ENCODE data around the gene NUDT3.
"Not testable (repeated sequence)": the region's sequence is repeated elsewhere in the genome, so short reads cannot be mapped to it uniquely, and the experiment has no call there.

The NUDT3 gene

DNA sequence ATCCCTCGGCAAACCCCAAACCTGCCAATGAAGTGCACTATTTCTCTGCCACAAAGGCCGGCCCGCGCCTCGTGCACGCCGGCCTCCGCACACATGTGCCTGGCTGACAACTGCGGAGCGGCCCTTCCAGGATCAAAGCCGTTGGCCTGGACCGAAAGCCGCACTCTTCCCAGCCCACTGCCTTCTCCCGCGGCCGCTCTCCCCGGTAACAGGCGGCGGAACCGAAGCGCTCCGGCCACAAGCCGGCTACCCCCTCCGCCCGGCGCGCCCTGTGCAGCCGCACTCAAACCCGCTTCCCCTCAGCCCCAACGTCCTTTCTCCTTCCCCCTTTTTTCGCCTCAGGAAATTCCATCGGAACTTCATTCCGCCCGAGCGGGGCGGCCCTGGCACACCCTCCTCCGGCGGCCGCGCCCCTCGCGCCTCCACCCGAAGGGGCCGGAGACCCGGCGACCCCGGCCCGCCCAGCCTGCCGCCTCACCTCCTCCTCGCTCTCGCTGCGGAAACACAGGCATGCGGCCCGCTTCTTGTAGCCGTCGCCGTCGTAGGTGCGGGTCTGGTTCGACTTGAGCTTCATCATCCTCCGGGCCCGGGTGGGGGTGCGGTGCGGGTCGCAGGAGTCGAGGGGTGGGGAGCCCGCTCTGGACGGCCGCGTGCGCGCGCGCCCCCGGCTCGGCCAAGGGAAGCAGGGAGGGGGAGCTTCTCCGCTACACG lies 528 bp downstream of the NUDT3 start:
- no peak for FAIRE-seq

DNA sequence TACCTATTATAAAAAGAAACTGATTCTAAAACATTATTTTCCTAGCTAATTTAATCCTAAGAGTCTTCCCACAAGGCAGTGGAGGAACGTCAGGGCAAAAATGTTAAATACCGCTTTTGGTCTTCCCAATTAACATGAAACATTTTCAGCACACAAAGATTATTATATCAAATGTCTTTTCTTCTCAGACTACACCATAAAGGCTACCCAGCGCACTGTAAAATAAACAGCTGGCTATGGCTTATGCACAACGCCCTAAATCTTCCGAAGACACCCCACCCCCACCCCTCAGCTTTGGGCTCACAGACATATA lies 1.0 kb downstream of the NUDT3 start:
- FAIRE-seq, result no peak

DNA sequence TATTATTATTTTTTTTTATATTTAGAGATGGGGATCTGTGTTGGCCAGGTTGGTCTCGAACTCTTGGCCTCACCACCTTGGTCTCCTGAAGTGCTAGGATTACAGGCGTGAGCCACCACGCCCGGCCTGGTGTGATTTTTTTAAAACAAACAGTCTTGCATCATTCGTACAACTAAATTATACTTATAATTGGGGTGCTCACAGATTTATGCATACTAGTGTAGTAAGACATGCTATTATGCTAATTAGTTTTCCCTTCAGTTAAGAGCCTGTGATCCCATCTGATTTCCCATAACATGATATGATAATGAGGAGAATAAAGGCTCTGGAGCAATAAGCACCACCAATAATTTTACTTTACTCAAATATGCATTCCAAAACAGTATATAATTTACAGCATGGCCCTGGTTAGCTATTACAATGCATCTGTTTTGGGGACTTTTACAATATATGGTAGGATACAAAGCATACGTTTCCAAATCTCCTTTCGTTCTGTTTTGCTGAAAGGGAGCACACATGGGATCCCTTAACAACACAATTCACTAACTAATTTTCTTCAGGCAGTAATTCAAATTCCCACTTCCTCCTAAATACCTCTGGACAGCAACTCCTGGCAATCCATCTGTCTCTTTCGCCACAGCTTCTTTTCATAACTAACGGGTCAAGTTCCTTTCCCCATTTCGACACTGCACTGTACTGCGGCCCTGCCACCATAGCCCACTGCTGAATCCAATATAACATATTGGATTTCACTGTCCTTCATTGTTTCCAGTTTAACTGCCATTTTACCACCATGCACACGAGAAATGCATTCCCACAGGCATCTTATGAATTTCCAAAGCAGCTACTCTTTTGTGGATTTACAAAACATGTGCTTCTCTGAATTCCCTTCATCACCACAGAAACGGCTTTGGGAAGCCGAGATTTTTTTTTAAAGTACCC lies 1.7 kb downstream of the NUDT3 start:
- FAIRE-seq, result no peak

DNA sequence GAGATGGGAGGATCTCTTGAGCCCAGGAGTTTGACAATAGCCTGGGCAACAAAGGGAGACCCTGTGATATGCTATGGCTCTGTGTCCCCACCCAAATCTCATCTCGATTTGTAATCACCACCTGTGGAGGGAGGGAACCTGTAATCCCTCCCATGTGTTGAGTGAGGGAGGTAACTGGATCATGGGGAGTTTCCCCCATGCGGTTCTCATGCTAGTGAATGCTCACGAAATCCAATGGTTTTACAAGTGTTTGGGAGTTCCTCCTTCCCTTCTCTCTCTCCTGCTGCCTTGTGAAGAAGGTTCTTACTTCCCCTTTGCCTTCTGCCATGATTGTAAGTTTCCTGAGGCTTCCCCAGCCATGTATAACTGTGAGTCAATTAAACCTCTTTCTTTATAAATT lies 3.4 kb downstream of the NUDT3 start:
- FAIRE-seq, result no peak

DNA sequence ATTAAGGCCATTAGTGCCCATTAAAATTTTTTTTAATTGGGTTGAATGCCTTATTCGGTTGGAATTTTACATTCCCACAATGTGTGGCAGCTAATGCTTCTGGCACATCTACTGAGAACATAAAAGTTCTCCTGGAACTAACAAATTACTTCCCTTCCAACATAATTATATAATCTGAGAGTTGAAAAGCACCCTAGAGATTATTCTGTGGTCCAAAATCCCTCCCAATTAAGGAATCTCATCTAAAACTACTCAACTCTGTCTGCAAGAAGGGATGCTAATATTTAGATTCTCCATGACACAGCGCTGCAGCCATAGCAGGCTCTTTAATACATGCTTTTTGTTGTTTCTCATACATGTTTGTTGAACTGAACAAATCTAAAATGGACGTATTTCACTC lies 4.0 kb downstream of the NUDT3 start:
- no peak for FAIRE-seq

DNA sequence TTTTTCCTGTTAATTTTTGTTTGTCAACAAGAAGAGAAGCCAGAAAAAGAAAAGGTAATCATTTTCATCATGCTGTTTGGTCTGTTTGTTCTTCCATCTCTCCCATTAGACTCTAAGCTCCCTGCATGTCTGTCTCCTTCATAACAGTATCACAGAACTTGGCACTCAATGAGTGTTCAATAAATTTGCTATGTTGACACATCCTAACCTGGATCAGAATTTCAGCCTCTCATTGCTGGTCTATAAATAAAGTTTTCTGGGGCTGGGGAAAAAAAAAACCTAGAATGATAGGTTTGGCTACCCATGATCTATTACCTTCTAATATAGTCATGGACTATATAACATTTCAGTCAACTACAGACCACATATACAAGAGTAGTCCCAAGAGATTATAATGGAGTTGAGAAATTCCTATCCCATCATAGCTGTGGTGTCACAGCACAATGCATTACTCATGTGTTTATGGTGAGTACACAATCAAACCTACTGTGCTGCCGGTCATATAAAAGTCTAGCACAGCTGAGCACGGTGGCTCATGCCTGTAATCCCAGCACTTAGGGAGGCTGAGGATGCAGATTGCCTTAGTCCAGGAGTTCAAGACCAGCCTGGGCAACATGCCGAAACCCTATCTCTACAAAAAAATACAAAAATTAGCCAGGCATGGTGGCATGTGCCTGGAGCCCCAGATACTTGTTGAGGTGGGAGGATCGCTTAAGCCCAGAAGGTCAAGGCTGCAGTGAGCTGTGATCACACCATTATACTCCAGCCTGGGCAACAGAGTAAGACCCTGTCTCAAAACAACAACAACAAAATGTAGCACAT lies 5.9 kb downstream of the NUDT3 start:
- no peak for FAIRE-seq

DNA sequence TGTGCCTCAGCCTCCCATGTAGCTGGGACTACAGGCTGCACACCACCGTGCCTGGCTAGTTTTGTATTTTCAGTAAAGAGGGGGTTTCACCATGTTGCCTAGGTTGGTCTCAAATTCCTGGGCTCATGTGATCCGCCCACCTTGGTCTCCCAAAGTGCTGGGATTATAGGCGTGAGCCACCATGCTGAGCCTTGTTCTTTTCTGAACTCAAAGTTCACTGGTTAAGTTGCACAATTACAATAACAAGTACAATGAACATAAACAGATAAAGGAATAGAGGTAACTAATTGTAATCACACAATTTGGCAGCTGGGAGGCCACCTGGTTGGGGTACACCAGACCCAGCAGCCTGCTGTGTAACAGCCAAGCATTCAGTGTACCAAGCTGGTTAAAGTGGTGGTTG lies 6.7 kb downstream of the NUDT3 start:
- no peak for FAIRE-seq

DNA sequence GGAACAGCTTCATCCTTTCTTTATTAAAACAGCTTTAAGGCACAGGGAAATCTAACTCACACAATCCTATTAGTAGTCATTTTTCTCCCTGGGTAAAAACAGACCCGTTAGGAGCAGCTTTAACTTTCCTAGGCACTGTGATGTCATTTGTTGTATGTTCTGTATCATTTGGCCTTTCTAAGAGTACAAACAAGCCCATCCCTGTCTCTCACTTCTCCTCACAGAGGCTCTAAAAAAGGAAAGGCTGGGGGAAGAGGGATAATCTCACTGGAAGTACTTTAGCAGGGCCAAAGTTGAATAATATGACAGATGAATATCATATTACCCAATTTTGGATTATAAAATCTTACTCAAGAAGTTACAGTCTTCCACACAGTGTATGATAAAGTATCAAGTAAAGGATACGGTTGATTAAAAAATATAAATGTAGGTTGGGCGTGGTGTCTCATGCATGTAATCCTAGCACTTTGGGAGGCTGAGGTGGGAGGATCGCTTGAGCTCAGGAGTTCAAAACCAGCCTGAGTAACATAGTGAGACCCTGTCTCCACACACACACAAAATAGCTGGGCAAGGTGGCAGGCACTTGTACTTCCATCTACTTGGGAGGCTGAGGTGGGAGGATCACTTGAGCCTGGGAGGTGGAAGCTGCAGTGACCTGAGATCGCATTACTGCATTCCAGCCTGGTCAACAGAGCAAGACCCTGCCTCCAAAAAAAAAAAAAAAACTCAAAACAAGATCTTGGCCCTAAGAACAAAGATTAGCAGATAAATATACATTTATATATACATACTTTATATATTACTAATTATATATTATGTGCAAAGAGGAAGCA lies 7.9 kb downstream of the NUDT3 start:
- no peak for FAIRE-seq

DNA sequence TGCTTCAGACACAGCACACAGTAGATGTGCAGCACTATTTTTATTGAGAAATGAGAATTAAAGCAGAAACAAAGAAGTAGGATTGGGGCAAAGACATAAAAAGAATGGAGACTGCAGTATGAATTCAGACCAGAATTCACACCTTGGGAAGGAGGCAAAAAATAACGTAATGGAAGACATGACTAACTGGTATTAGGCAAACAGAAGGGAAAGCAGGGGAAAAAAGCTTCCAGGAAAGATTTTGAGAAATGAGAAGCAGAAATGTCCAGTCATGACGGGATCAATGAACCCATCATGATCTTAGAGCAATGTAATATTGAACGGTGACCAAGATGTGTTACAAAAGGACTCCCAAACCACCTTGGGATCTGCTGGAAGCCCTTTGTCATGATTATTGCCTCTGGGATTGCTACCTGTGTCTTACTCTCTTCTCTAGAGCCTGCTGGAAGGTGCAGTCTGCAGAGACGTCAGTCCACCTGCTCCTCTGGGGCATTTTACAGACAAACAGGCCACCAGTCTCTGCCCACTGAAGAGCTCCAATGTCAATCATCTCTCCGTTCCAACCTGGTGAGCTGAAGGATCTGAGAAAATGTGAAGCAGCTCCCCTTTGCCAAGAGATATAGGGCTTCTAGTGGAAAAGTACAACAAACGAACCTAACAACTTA lies 8.7 kb downstream of the NUDT3 start:
- FAIRE-seq, result no peak

DNA sequence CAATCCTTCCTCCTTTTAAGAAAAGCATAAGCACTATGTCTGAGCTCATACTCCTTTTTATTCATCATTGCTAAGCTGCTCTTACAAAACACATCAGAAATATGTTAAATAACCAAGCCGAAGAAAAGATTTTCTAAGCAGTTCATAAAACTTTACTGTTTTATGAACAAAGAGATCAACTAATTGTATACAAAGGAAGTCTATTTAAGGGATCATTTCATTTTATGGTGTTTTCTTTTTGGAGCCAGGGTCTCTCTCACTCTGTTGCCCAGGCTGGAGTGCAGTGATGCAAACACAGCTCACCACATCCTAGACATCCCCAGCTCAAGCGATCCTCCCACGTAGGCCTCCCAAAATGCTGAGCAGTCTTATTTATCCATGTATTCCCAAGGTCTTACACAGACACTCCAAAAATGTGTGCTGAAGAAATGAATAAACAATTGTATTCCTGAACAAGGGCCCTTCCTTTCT lies 9.3 kb downstream of the NUDT3 start:
- FAIRE-seq, result no peak

DNA sequence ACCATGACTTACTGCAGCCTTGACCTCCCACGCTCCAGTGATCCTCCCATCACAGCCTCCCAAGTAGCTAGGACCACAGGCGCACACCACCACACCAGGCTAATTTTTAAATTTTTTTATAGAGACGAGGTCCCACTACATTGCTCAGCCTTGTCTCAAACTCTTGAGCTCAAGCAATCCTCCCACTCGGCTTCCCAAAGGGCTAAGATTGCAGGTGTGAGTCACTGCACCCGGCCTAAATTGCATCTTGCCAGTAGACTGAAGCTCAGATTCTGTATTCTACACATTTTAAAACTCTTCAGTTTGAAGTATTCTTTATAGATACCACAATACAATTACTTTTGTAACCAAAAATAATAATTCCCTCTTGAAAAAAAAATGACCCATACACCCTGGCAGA lies 11.4 kb downstream of the NUDT3 start:
- FAIRE-seq, result no peak

DNA sequence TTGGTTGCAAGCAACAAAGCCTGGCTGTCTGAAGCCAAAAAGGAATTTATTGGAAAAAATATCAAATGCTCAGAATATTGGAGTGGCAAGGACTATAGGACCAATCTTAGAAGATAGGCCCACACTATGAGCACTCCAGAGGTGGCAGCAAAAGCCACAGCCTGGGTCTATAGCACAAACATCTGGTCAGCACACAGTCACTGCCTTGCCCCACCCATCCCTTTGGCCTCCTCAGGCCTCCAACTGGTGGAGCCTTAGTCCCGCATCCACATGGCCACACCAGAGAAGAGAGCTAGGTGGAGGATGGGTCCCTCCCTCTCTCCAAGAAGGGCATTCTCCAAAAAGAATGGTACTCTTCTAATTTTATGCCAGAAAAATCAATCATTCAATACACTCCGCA lies 14.0 kb downstream of the NUDT3 start:
- no peak for FAIRE-seq

DNA sequence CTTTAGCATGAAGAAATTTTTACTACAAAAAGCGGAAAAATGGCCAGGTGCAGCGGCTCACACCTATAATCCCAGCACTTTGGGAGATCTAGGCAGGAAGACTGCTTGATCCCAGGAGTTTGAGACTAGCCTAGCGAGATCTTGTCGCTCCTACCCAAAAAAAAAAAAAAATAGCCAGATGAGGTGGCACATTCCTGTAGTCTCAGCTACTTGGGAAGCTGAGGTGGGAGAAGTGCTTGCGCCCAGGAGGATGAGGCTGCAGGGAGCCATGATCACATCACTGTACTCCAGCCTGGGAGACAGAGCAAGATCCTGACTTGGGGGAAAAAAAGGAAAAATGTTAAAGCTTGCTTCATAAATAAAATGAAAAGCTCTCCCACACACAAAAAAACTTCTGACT lies 14.5 kb downstream of the NUDT3 start:
- FAIRE-seq, result no peak

DNA sequence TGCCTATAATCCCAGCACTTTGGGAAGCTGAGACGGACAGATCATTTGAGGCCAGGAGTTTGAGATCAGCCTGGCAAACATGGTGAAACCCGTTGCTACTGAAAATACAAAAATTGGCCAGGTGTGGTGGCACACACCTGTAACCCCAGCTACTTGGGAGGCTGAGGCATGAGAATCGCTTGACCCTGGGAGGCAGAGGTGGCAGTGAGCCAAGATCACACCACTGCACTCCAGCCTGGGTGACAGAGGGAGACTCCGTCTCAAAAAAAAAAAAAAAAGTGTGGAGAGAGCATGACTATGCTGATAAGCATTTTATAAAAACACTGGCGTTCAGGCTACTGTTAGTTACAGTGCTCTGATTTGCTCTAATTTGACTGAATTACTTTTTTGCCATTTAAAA lies 14.9 kb downstream of the NUDT3 start:
- not testable (repeated sequence) for FAIRE-seq

DNA sequence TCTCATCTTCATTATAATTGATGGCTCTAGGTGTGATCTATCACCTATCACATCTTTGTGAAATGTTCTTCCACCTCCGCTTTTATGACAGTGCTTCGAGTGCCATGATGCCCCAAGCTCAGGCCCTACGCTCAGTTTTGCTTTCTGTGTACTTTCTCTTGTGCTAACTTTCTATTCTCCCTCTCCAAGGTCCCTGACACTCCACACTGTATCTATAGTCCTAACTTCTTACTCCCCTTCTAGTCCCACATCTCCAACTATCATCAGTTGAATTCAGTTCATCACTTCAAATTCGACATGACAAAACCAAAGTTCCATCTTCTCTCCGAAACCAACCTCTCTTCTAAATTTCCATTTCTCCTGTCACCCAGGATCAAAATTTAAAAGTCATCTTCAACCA lies 16.6 kb downstream of the NUDT3 start:
- FAIRE-seq, result no peak

DNA sequence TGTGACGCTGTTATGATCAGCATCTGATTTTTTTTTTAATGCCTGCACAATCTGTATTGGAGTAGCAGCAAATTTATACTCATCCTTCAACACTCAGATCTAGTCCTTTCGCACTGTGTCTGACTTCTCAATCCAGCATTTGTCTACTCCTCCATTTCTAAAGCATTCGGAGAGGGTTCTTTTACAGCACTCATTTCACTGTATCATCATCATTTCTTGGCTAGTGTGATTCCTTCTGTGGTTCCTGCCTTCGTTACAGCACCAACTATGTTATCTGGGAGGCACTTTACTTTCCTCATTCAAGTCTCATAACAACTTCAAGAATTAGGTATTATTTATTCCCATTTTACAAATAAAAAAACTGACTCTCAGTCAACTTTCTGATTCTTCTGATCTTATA lies 18.0 kb downstream of the NUDT3 start:
- FAIRE-seq, result no peak

DNA sequence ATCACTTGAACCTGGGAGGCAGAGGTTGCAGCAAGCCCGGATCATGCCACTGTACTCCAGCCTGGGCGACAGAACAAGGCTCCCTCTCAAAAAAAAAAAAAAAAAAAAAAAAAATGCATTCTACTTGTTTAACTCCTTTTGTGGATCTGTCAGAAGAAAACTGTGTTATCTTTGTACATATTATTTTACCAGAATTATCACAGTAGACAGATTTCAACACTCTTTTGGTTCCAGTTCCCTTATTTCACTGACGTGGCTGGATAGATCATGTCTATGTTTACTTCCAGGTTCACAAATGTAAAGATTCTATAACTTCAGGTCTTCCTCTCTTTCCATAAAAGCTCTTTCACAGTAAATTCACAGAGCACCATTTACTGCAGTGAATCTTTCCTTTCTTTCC lies 18.4 kb downstream of the NUDT3 start:
- no peak for FAIRE-seq

DNA sequence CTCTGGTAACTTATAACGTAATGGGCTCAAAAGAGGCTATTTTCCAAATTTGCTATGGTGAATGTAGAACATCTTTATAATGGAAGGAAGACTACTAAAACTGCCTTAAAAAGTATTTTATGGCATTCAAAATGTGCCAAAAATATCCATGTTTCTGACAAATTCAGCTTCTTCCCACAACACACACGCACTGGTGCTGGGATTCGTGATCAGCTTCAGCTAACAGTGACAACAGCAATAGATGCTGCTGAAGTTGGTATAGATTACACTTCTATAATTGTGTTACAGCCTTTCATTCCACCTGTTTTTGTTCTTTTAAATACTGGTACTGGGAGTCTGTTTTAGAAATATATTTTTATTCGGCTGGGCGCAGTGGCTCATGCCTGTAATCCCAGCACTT lies 19.0 kb downstream of the NUDT3 start:
- no peak for FAIRE-seq

DNA sequence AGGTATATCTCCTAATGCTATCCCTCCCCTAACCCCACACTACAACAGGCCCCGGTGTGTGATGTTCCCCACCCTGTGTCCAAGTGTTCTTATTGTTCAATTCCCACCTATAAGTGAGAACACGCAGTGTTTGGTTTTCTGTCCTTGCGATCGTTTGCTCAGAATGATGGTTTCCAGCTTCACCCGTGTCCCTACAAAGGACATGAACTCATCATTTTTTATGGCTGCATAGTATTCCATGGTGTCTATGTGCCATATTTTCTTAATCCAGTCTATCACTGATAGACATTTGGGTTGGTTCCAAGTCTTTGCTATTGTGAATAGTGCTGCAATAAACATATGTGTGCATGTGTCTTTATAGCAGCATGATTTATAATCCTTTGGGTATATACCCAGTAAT lies 20.6 kb downstream of the NUDT3 start:
- not testable (repeated sequence) for FAIRE-seq

DNA sequence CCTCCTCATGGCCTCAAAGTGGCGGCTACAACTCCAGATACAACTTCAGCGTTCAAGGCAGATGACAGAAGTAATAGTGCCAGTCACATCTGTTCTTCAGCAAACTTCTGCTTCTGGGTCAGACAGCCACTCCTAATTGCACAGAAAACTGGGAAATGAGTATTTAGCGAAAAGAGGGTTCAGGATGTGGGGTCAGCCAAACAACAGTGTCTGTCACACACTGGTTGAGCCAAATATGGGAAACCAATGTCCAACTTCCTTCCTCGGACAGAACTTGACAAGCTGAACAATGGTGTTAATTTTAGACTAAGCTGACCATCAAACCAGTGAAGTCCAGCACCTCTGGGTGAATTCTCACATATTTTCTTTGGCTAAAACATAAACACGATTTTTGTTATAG lies 22.1 kb downstream of the NUDT3 start:
- FAIRE-seq, result no peak

DNA sequence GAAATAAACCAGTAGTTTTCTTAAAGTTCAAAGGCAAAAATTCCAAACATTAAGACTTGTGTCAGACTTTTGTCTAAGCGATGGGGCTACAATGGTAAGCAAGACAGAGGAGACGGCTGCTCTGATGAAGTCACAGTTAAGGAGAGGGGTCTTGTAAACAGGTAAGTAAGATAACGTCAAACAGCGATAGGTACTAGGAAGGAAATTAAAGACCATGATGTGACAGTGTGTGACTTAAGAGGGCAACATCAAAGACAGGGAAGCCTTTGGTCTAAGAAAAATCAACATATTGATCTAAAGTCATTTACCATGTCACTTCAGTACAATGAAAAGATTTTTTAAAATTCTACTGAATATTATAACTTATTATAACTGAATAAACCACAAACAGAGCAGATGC lies 23.1 kb downstream of the NUDT3 start:
- FAIRE-seq, result no peak

DNA sequence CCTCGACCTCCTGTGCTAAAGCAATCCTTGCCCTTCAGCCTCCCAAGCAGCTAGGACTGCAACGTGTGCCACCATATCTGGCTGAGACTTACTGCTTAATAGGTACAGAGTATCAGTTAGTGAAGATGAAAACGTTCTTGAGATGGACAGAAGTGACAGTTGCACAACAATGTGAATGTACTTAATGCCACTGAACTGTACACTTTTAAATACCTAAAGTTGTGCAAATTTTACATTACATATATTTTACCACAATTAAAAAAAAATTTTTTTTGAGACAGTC lies 25.9 kb downstream of the NUDT3 start:
- no peak for FAIRE-seq

Measured in islet of Langerhans (tissue), 1 donor.